Body of pancreas (tissue), 4 donors: ENCODE data around the gene KANK3.

ENCODE experiments used
- POLR2A ChIP-seq, 3 donors: fragments of 450-650 bp; IDR thresholded peaks; one replicate each; pipeline ENCODE4 v1.6.1; 2016; ENCODE audit warnings: antibody characterized with exemption in 3 of 3, mild to moderate bottlenecking in 2 of 3
- TF ChIP-seq, protein P1 (sequence below), 7 experiments: fragments of 450-650 bp in 4 of 7; fragments of 200-600 bp in 3 of 7; sonication (generic) in 3 of 7; IDR thresholded peaks; one replicate each; pipeline ENCODE4 v1.5.1; 2016 to 2019; ENCODE audit warnings: antibody characterized with exemption in 7 of 7

DNA sequence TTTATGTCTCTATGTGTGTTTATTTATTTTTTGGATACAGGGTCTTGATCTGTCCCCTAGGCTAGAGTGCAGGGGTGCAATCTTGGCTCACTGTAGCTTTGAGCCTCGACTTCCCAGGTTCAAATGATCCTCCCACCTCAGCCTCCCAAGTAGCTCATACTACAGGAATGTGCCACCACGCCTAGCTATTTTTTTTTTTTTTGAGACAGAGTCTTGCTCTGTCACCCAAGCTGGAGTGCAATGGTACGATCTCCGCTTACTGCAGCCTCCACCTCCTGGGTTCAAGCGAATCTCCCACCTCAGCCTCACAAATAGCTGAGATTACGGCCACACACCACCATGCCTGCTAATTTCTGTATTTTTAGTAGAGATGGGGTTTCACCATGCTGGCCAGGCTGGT, 15.9 kb upstream of the KANK3 start:
- no peak for TF ChIP-seq POLR2A (IDR thresholded peaks at IDR 0.05)
- TF ChIP-seq, protein P1, sequence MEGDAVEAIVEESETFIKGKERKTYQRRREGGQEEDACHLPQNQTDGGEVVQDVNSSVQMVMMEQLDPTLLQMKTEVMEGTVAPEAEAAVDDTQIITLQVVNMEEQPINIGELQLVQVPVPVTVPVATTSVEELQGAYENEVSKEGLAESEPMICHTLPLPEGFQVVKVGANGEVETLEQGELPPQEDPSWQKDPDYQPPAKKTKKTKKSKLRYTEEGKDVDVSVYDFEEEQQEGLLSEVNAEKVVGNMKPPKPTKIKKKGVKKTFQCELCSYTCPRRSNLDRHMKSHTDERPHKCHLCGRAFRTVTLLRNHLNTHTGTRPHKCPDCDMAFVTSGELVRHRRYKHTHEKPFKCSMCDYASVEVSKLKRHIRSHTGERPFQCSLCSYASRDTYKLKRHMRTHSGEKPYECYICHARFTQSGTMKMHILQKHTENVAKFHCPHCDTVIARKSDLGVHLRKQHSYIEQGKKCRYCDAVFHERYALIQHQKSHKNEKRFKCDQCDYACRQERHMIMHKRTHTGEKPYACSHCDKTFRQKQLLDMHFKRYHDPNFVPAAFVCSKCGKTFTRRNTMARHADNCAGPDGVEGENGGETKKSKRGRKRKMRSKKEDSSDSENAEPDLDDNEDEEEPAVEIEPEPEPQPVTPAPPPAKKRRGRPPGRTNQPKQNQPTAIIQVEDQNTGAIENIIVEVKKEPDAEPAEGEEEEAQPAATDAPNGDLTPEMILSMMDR (IDR thresholded peaks at IDR 0.05), result no peak
